ENCODE measurements around the gene NOC4L.

NOC4L gene

DNA sequence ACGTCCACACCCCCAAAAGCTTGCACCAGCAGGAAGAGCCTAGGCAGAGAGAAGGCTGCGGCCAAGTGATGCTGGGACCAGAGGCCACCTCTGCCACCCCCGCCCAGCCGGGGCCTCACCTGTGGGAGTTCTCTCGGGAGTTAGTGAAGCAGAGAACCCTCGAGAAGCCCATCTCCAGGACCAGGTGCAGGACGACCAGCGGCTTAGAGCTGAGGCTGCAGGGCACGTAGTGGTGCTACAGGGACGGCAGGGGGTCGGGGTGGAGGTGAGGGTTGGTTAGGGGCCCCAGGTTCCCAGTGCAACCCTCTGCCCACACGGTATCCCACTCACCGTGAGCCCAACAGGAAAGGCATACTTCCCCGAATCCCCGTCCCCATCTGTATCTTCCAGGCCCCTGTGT lies 3.8 kb upstream of the NOC4L start:
- Histone ChIP-seq H3K4me3 (ENCODE audit: insufficient read depth, low read length, poor library complexity, severe bottlenecking) (no peak overlapping the region), H3K36me3 (ENCODE audit: low read length) (no peaks in the 10 kb centered on the region), H3K9ac (ENCODE audit: low read length) (no peak overlapping the region), H4K20me1 (ENCODE audit: low read depth, low read length) (no peaks in the 10 kb centered on the region), H3K27me3 (ENCODE audit: low read length) (no peaks in the 10 kb centered on the region), H3K4me2 (ENCODE audit: low read depth, low read length, poor library complexity, severe bottlenecking) (no peak overlapping the region), H3F3A (ENCODE audit: insufficient read depth) (0 out of 2 replicates have a peak, but pooled peaks cover 4% of the 10 kb centered on the region), H3K27ac (ENCODE audit: low read depth, low read length) (no peak overlapping the region), H3K9me3 (ENCODE audit: insufficient read depth, low read length) (no peaks in the 10 kb centered on the region), H2AFZ (ENCODE audit: low read depth, low read length, severe bottlenecking) (no peak overlapping the region), H3K9me2 (replicated peaks; ENCODE audit: insufficient read depth, low read length) (no peaks in the 10 kb centered on the region), H3K79me2 (ENCODE audit: insufficient read depth, low read length) (peaks cover 26% of the 10 kb centered on the region)
- TF ChIP-seq, protein P1, sequence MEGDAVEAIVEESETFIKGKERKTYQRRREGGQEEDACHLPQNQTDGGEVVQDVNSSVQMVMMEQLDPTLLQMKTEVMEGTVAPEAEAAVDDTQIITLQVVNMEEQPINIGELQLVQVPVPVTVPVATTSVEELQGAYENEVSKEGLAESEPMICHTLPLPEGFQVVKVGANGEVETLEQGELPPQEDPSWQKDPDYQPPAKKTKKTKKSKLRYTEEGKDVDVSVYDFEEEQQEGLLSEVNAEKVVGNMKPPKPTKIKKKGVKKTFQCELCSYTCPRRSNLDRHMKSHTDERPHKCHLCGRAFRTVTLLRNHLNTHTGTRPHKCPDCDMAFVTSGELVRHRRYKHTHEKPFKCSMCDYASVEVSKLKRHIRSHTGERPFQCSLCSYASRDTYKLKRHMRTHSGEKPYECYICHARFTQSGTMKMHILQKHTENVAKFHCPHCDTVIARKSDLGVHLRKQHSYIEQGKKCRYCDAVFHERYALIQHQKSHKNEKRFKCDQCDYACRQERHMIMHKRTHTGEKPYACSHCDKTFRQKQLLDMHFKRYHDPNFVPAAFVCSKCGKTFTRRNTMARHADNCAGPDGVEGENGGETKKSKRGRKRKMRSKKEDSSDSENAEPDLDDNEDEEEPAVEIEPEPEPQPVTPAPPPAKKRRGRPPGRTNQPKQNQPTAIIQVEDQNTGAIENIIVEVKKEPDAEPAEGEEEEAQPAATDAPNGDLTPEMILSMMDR (IDR thresholded peaks at IDR 0.05; ENCODE audit: insufficient read depth, low read length, poor library complexity, severe bottlenecking) = no peak
- no peak for TF ChIP-seq EZH2phosphoT487 (conservative IDR thresholded peaks at IDR 0.05; ENCODE audit: low read length)

DNA sequence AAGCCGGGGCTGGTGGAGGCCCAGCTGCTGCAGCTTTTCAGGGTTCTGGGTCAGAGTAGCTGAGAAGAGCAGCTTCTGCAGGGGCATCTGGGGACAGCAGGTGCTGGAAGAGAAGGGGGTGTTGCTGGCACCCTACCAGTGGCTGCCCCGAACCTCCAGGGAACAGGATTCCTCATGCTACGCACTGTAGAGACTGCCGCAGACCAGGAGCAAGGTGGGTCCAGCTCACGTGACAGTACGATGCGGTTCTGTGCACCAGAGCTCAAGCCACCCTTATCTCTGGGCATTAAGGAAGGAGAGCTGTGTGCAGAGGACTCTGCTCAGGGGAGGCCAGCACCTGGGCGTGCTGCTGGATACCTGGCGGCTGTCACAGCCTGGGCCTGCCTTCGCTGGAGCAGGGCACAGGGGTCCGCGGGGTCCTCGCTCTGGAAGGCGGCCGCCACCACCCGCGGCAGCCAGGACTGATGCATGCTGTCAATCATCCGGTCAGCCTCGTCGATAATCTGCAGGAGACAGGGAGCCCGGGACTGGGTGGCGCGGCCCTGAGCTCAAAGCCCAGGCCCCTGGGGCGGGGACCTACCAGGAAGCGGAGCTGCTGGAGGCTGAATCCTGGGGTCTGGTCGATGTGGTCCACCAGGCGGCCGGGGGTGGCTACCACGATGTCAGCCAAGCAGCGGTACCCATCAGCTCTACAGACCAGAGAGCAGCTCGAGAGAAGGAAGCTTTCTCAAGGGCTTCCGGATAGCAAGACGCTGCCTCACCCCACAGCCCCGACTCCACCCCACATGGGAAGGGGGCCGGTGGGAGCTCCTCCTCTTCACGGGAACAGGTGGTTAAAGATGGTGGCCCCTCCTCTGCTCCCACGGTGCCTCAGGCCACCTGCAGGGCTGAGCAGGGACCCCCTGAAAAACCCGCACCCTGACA lies 3.1 kb upstream of the NOC4L start:
- no peaks in the 10 kb centered on the region for H3K9me2 ChIP-seq (replicated peaks; ENCODE audit: insufficient read depth, low read length)
- no peak overlapping the region for H3K4me3 ChIP-seq (ENCODE audit: insufficient read depth, low read length, poor library complexity, severe bottlenecking)
- H3K9me3 ChIP-seq (ENCODE audit: insufficient read depth, low read length) = no peaks in the 10 kb centered on the region
- 0 out of 2 replicates have a peak, but pooled peaks cover 4% of the 10 kb centered on the region for H3F3A ChIP-seq (ENCODE audit: insufficient read depth)
- no peak overlapping the region for H3K4me2 ChIP-seq (ENCODE audit: low read depth, low read length, poor library complexity, severe bottlenecking)
- H3K27me3 ChIP-seq (ENCODE audit: low read length) = no peaks in the 10 kb centered on the region
- H3K27ac ChIP-seq (ENCODE audit: low read depth, low read length) = no peak overlapping the region
- no peaks in the 10 kb centered on the region for H4K20me1 ChIP-seq (ENCODE audit: low read depth, low read length)
- no peaks in the 10 kb centered on the region for H3K36me3 ChIP-seq (ENCODE audit: low read length)
- TF ChIP-seq EZH2phosphoT487 (conservative IDR thresholded peaks at IDR 0.05; ENCODE audit: low read length) = no peak
- no peak overlapping the region for H3K9ac ChIP-seq (ENCODE audit: low read length)
- no peak overlapping the region for H2AFZ ChIP-seq (ENCODE audit: low read depth, low read length, severe bottlenecking)
- H3K79me2 ChIP-seq (ENCODE audit: insufficient read depth, low read length) = peaks cover 33% of the 10 kb centered on the region

DNA sequence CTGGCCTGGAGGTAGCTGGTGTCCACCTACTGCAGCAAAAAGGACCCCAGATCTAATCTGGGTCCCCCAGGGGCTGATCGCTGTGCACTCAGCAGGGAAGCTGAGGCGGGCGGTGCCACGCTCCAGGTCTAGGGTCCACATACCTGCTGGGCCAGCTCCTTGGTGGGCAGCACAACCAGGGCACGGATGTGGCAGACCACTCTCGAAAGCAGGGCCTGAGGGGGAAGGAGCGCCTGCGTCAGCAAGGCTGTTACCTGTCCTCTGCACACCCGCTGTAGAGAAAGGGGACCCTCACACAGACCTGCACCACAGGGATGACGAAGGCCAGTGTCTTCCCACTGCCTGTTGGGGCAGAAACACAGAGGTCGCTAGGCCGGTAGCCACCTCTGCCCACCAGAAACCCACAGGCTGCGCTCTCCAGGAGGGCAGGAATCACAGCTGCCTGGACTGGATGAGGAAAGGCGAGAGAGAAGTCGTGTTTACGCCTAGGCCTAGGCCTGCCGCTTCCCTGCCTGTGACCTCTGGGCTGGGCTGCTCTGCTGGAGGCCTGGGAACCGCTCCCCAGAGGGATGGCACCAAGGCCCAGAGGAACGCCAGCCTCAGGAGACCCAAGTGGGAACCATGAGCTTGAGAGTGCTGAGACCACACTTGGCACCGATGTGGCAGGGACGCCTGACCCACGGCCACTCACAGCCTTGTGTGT lies 2.1 kb upstream of the NOC4L start:
- Histone ChIP-seq H3K9me2 (replicated peaks; ENCODE audit: insufficient read depth, low read length) (no peaks in the 10 kb centered on the region), H3K4me3 (ENCODE audit: insufficient read depth, low read length, poor library complexity, severe bottlenecking) (no peak overlapping the region), H3F3A (ENCODE audit: insufficient read depth) (0 out of 2 replicates have a peak, but pooled peaks cover 3% of the 10 kb centered on the region), H3K27ac (ENCODE audit: low read depth, low read length) (no peak overlapping the region), H4K20me1 (ENCODE audit: low read depth, low read length) (no peaks in the 10 kb centered on the region), H3K9me3 (ENCODE audit: insufficient read depth, low read length) (no peaks in the 10 kb centered on the region), H3K9ac (ENCODE audit: low read length) (no peak overlapping the region), H3K4me2 (ENCODE audit: low read depth, low read length, poor library complexity, severe bottlenecking) (no peak overlapping the region), H3K27me3 (ENCODE audit: low read length) (no peaks in the 10 kb centered on the region), H3K36me3 (ENCODE audit: low read length) (no peaks in the 10 kb centered on the region), H3K79me2 (ENCODE audit: insufficient read depth, low read length) (peaks cover 39% of the 10 kb centered on the region), H2AFZ (ENCODE audit: low read depth, low read length, severe bottlenecking) (no peak overlapping the region)
- no peak for TF ChIP-seq EZH2phosphoT487 (conservative IDR thresholded peaks at IDR 0.05; ENCODE audit: low read length)
- TF ChIP-seq, protein P1 (IDR thresholded peaks at IDR 0.05; ENCODE audit: insufficient read depth, low read length, poor library complexity, severe bottlenecking) = no peak

Data from SU-DHL-6 (cell line).